IMR-90 (cell line): ENCODE measurements around the gene MT1X. TPM values are rescaled to one million over a fixed set of nuclear protein-coding genes. Genes with fewer than 3 reads are reported as not detected.

ENCODE experiments used
- ATAC-seq: fragments of 200-7000 bp; cut with Tn5 transposase; 2 replicates; pipeline ENCODE4 v1.9.1; 2020; ENCODE audit warnings: low read depth, mild to moderate bottlenecking, moderate library complexity
- BruUV-seq: library from RNA; stranded (reverse); fragments of 400-500 nt; replicated peaks from 2 replicates; lab custom pipeline; 2021; lab: Mats Ljungman, UMichigan
- CTCF ChIA-PET: fragments of 300-600 bp; formaldehyde crosslinking; extraction: SDS; loops from one replicate; lab custom pipeline; 2021; ENCODE audit warnings: antibody characterized with exemption; lab: Yijun Ruan, JAX
- POLR2A ChIA-PET: fragments of 300-600 bp; sonication (Branson Sonifier 250); formaldehyde crosslinking; loops from one replicate; lab custom pipeline; 2022; ENCODE audit warnings: antibody characterized with exemption; ENCODE audit not compliant: unreplicated experiment; lab: Charles Lee
- DNase-seq: peaks from one replicate; pipeline ENCODE4 v3.0.0; 2013
- H2AFZ ChIP-seq: replicated peaks from 2 replicates; pipeline ENCODE3; 2013; ENCODE audit warnings: low read length, mild to moderate bottlenecking; ENCODE audit not compliant: poor library complexity
- H2AK5ac ChIP-seq: 2 replicates; pipeline ENCODE4 v1.6.1; 2013; ENCODE audit warnings: low read depth, low read length, inconsistent platforms
- H2AK9ac ChIP-seq: replicated peaks from 2 replicates; pipeline ENCODE3; 2013; ENCODE audit warnings: mild to moderate bottlenecking, low read depth, low read length, moderate library complexity; ENCODE audit not compliant: poor library complexity
- H2BK120ac ChIP-seq: 2 replicates; pipeline ENCODE4 v1.6.1; 2013; ENCODE audit warnings: low read depth, low read length, inconsistent platforms
- H2BK15ac ChIP-seq: 3 replicates; pipeline ENCODE4 v1.6.1; 2013; ENCODE audit warnings: low read depth, low read length, inconsistent platforms
- H2BK20ac ChIP-seq: 2 replicates; pipeline ENCODE4 v1.6.1; 2013; ENCODE audit warnings: low read depth, mild to moderate bottlenecking, inconsistent platforms, low read length, moderate library complexity
- H2BK5ac ChIP-seq: 2 replicates; pipeline ENCODE4 v1.6.1; 2013; ENCODE audit warnings: mild to moderate bottlenecking, low read depth, low read length, inconsistent platforms; ENCODE audit not compliant: poor library complexity, severe bottlenecking
- H3K14ac ChIP-seq: replicated peaks from 2 replicates; pipeline ENCODE4 v1.6.1; 2013; ENCODE audit warnings: low read depth, low read length, inconsistent platforms
- H3K18ac ChIP-seq: 2 replicates; pipeline ENCODE4 v1.6.1; 2013; ENCODE audit warnings: low read depth, low read length, control low read depth
- H3K23ac ChIP-seq: 2 replicates; pipeline ENCODE4 v1.6.1; 2013; ENCODE audit warnings: low read depth, low read length, inconsistent platforms
- H3K27ac ChIP-seq: 2 replicates; pipeline ENCODE4 v1.5.1; 2013; ENCODE audit warnings: mild to moderate bottlenecking, control low read depth, low read length; ENCODE audit not compliant: insufficient read depth
- H3K27me3 ChIP-seq: 2 replicates; pipeline ENCODE4 v1.6.1; 2013; ENCODE audit warnings: low read length; ENCODE audit not compliant: control insufficient read depth, insufficient read depth
- H3K36me3 ChIP-seq: 2 replicates; pipeline ENCODE4 v1.6.1; 2013; ENCODE audit warnings: low read length, mixed read lengths; ENCODE audit not compliant: control insufficient read depth, insufficient read depth
- H3K4ac ChIP-seq: 2 replicates; pipeline ENCODE4 v1.6.1; 2013; ENCODE audit warnings: low read depth, low read length, inconsistent platforms
- H3K4me1 ChIP-seq: 2 replicates; pipeline ENCODE4 v1.6.1; 2013; ENCODE audit warnings: low read length, mixed read lengths; ENCODE audit not compliant: control insufficient read depth, insufficient read depth
- H3K4me2 ChIP-seq: 2 replicates; pipeline ENCODE4 v1.6.1; 2013; ENCODE audit warnings: low read depth, mild to moderate bottlenecking, control low read depth, low read length, moderate library complexity
- H3K4me3 ChIP-seq: 2 replicates; pipeline ENCODE4 v1.5.1; 2013; ENCODE audit warnings: low read depth, mild to moderate bottlenecking, control low read depth, low read length, moderate library complexity; ENCODE audit not compliant: insufficient read depth
- H3K56ac ChIP-seq: 2 replicates; pipeline ENCODE4 v1.6.1; 2013; ENCODE audit warnings: low read length, inconsistent platforms; ENCODE audit not compliant: insufficient read depth; ENCODE audit errors: extremely low read depth
- H3K79me1 ChIP-seq, 2 experiments: 2 replicates each; pipeline ENCODE4 v1.6.1; 2013; ENCODE audit warnings: low read length in 2 of 2, inconsistent platforms in 1 of 2, low read depth in 1 of 2
- H3K9ac ChIP-seq: 2 replicates; pipeline ENCODE4 v1.6.1; 2013; ENCODE audit warnings: low read depth, low read length, control low read depth
- H3K9me1 ChIP-seq: 2 replicates; pipeline ENCODE4 v1.6.1; 2013; ENCODE audit warnings: low read length, inconsistent platforms; ENCODE audit not compliant: insufficient read depth
- H3K9me3 ChIP-seq: 2 replicates; pipeline ENCODE4 v1.6.1; 2013; ENCODE audit warnings: low read length; ENCODE audit not compliant: control insufficient read depth, insufficient read depth
- H4K20me1 ChIP-seq: 2 replicates; pipeline ENCODE4 v1.6.1; 2013; ENCODE audit warnings: low read length, inconsistent platforms; ENCODE audit not compliant: insufficient read depth
- H4K5ac ChIP-seq: 2 replicates; pipeline ENCODE4 v1.6.1; 2013; ENCODE audit warnings: mild to moderate bottlenecking, low read depth, low read length, control low read depth
- H4K8ac ChIP-seq, 2 experiments: 2 replicates each; pipeline ENCODE4 v1.6.1; 2013; ENCODE audit warnings: low read depth in 2 of 2, low read length in 2 of 2, control low read depth in 1 of 2, inconsistent platforms in 1 of 2
- H4K91ac ChIP-seq: 2 replicates; pipeline ENCODE4 v1.6.1; 2013; ENCODE audit warnings: low read depth, low read length, inconsistent platforms; ENCODE audit not compliant: insufficient read depth
- BHLHE40 ChIP-seq: fragments of 150-350 bp; IDR thresholded peaks from 2 replicates; pipeline ENCODE4 v1.6.1; 2016; ENCODE audit warnings: mild to moderate bottlenecking, low read depth, low read length
- CEBPB ChIP-seq: IDR thresholded peaks from 2 replicates; pipeline ENCODE4 v1.6.1; 2012; ENCODE audit warnings: low read depth, low read length, improper control_type of control experiment
- CHD1 ChIP-seq: IDR thresholded peaks from 2 replicates; pipeline ENCODE4 v1.6.1; 2012; ENCODE audit warnings: low read depth, low read length, improper control_type of control experiment
- FOS ChIP-seq: fragments of 150-350 bp; IDR thresholded peaks from 2 replicates; pipeline ENCODE4 v1.6.1; 2016; ENCODE audit warnings: low read depth, low read length
- MAZ ChIP-seq: IDR thresholded peaks from 2 replicates; pipeline ENCODE4 v1.6.1; 2012; ENCODE audit warnings: low read depth, mild to moderate bottlenecking, low read length, improper control_type of control experiment, moderate library complexity, borderline replicate concordance
- MXI1 ChIP-seq: IDR thresholded peaks from 2 replicates; pipeline ENCODE4 v1.6.1; 2012; ENCODE audit warnings: low read depth, mild to moderate bottlenecking, low read length, moderate library complexity, borderline replicate concordance
- NFE2L2 ChIP-seq: fragments of 150-350 bp; IDR thresholded peaks from 2 replicates; pipeline ENCODE4 v1.6.1; 2016; ENCODE audit warnings: low read depth, mild to moderate bottlenecking, low read length
- POLR2A ChIP-seq: IDR thresholded peaks from 2 replicates; pipeline ENCODE4 v1.6.1; 2012; ENCODE audit warnings: mild to moderate bottlenecking, low read depth, low read length
- RAD21 ChIP-seq: IDR thresholded peaks from 2 replicates; pipeline ENCODE4 v1.6.1; 2012; ENCODE audit warnings: low read length, improper control_type of control experiment
- RFX5 ChIP-seq: IDR thresholded peaks from 2 replicates; pipeline ENCODE4 v1.8.0; 2012; ENCODE audit warnings: low read depth, mild to moderate bottlenecking, low read length, moderate library complexity
- WGBS, 2 experiments: methylation state at CpG; one replicate each; pipeline versions ENCODE4 v1.1.5 to v1.1.7; 2013; ENCODE audit warnings: missing lambda C conversion rate in 2 of 2; ENCODE audit not compliant: insufficient read length in 1 of 2; ENCODE audit errors: extremely low coverage in 2 of 2; 5-methylcytosine and 5-hydroxymethylcytosine counted together
- dilution Hi-C: fragments of 300-500 bp; cut with HindIII; formaldehyde crosslinking; loops from one replicate; pipeline ENCODE4 v1.14.3; 2018; ENCODE audit warnings: low sequenced_read_pairs; ENCODE audit not compliant: unreplicated experiment
- in situ Hi-C: fragments of 300-500 bp; cut with MboI; formaldehyde crosslinking; loops from 3 replicates; pipeline ENCODE4 v1.14.3; 2019; ENCODE audit warnings: low sequenced_read_pairs, inconsistent platforms, mixed read lengths
- intact Hi-C: fragments of 100-400 bp; cut with micrococcal nuclease; formaldehyde crosslinking; loops from 2 replicates; pipeline ENCODE4 v1.10.0; 2022
- polyA plus RNA-seq, 3 experiments: library from polyadenylated mRNA; depleted of rRNA; stranded (reverse); fragments of >200 nt; gene quantifications; 2 replicates each; pipeline ENCODE4 v1.2.3, GENCODE V29; 2012; ENCODE audit warnings: low replicate concordance in 1 of 3
- total RNA-seq: library from RNA; depleted of rRNA; stranded (reverse); fragments of >200 nt; gene quantifications from 2 replicates; pipeline ENCODE4 v1.2.3, GENCODE V29; 2012
- TF ChIP-seq, protein P1 (sequence below): conservative IDR thresholded peaks from 2 replicates; pipeline ENCODE4 v1.5.1; 2012; ENCODE audit warnings: mild to moderate bottlenecking, low read depth, low read length, improper control_type of control experiment
- TF ChIP-seq, protein P2 (sequence below): fragments of 150-350 bp; IDR thresholded peaks from 2 replicates; pipeline ENCODE4 v1.6.1; 2016; ENCODE audit warnings: low read depth, mild to moderate bottlenecking, low read length, moderate library complexity, borderline replicate concordance

Gene MT1X
- total and polyA plus RNA-seq, 2 of the 4 experiments (the other 2 are of a cell fraction), result 5.6 to 170 TPM

GRCh38 chr16:56689171-56689570 lies 6.9 kb downstream of the MT1X start:
- Histone ChIP-seq H3K4me1 (no peaks in the 10 kb centered on the region), H4K5ac (no peak overlapping the region), H4K8ac (no peak overlapping the region), H3K36me3 (no peaks in the 10 kb centered on the region; the same call in 1 of the 2 replicates), H3K9ac (no peak overlapping the region), H3K9me3 (peaks cover 3% of the 10 kb centered on the region; the same call in 1 of the 2 replicates), H2BK120ac (no peak overlapping the region), H2BK15ac (no peak overlapping the region), H3K4me3 (no peak overlapping the region), H3K9me1 (peaks cover 3% of the 10 kb centered on the region; the same call in 1 of the 2 replicates), H4K91ac (no peak overlapping the region), H3K56ac (no peak overlapping the region), H2BK20ac (no peak overlapping the region), H3K23ac (no peak overlapping the region), H3K4ac (no peak overlapping the region), H2AK9ac (no peak overlapping the region), H3K27ac (no peak overlapping the region), H3K14ac (no peak overlapping the region), H3K18ac (no peak overlapping the region), H2AFZ (no peak overlapping the region), H3K79me1 (no peaks in the 10 kb centered on the region), H2AK5ac (no peak overlapping the region), H4K20me1 (no peaks in the 10 kb centered on the region), H3K27me3 (no peaks in the 10 kb centered on the region), H3K4me2 (no peak overlapping the region), H2BK5ac (no peak overlapping the region)
- DNase-seq, result no peak
- dilution Hi-C loops (no loop called here), intact Hi-C loops (loop anchor here (2.0 kb wide), 1 partner anchor 26 kb away; no protein-coding TSS in a partner anchor), in situ Hi-C loops (no loop called here)
- ATAC-seq, result peak; percentile 62
- WGBS, 2 experiments, result no CpG with 5 or more reads among the region's 3 CpGs
- no TSS peak for BruUV-seq
- ChIA-PET POLR2A (no interaction called here), CTCF (interaction anchor here (0.7 kb wide), 1 partner anchor 112 kb away, joined by 3 read pairs; no protein-coding TSS in a partner anchor)
- no peak for TF ChIP-seq RAD21
- no peak for TF ChIP-seq RFX5
- TF ChIP-seq MAZ, result no peak
- TF ChIP-seq NFE2L2, result no peak
- no peak for TF ChIP-seq CHD1
- TF ChIP-seq, protein P1, sequence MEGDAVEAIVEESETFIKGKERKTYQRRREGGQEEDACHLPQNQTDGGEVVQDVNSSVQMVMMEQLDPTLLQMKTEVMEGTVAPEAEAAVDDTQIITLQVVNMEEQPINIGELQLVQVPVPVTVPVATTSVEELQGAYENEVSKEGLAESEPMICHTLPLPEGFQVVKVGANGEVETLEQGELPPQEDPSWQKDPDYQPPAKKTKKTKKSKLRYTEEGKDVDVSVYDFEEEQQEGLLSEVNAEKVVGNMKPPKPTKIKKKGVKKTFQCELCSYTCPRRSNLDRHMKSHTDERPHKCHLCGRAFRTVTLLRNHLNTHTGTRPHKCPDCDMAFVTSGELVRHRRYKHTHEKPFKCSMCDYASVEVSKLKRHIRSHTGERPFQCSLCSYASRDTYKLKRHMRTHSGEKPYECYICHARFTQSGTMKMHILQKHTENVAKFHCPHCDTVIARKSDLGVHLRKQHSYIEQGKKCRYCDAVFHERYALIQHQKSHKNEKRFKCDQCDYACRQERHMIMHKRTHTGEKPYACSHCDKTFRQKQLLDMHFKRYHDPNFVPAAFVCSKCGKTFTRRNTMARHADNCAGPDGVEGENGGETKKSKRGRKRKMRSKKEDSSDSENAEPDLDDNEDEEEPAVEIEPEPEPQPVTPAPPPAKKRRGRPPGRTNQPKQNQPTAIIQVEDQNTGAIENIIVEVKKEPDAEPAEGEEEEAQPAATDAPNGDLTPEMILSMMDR, result no peak
- no peak for TF ChIP-seq BHLHE40
- TF ChIP-seq, protein P2, sequence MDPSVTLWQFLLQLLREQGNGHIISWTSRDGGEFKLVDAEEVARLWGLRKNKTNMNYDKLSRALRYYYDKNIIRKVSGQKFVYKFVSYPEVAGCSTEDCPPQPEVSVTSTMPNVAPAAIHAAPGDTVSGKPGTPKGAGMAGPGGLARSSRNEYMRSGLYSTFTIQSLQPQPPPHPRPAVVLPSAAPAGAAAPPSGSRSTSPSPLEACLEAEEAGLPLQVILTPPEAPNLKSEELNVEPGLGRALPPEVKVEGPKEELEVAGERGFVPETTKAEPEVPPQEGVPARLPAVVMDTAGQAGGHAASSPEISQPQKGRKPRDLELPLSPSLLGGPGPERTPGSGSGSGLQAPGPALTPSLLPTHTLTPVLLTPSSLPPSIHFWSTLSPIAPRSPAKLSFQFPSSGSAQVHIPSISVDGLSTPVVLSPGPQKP, result no peak
- TF ChIP-seq MXI1, result no peak
- TF ChIP-seq POLR2A, result no peak
- no peak for TF ChIP-seq FOS
- TF ChIP-seq CEBPB, result no peak
